Progenitor cell of endocrine pancreas (in vitro differentiated cells): ENCODE measurements around the gene KCNK17. TPM values are rescaled to one million over a fixed set of nuclear protein-coding genes. Genes with fewer than 3 reads are reported as not detected.

Experiments
- DNase-seq: peaks from one replicate; pipeline ENCODE4 v3.0.0; 2021; ENCODE audit warnings: low spot score; ENCODE audit not compliant: unreplicated experiment
- H3K27ac Mint-ChIP-seq: 2 replicates; pipeline ENCODE4 v1.8.0; 2021; ENCODE audit warnings: mild to moderate bottlenecking, moderate library complexity, mixed read lengths
- H3K27me3 Mint-ChIP-seq: 2 replicates; pipeline ENCODE4 v1.8.0; 2021; ENCODE audit warnings: mixed read lengths
- H3K36me3 Mint-ChIP-seq: 2 replicates; pipeline ENCODE4 v1.8.0; 2022; ENCODE audit warnings: mixed read lengths; ENCODE audit not compliant: insufficient read depth
- H3K4me1 Mint-ChIP-seq: 2 replicates; pipeline ENCODE4 v1.8.0; 2021; ENCODE audit warnings: low read depth, mixed read lengths
- H3K4me3 Mint-ChIP-seq: 2 replicates; pipeline ENCODE4 v1.8.0; 2021; ENCODE audit warnings: low read depth, mild to moderate bottlenecking, moderate library complexity, mixed read lengths
- H3K9me3 Mint-ChIP-seq: 2 replicates; pipeline ENCODE4 v1.8.0; 2021; ENCODE audit warnings: low read depth, mixed read lengths
- long read RNA-seq: library from polyadenylated mRNA; unstranded; transcript quantifications from one replicate; pipeline ENCODE4 v2.0.0, GENCODE V29; 2020
- total RNA-seq: library from RNA; stranded (reverse); gene quantifications from 2 replicates; pipeline ENCODE4 v1.2.1, GENCODE V29; 2021
- TF ChIP-seq, protein P1 (sequence below): fragments of 200-600 bp; sonication (generic); IDR thresholded peaks from one replicate; pipeline ENCODE4 v1.5.0; 2021; ENCODE audit warnings: antibody characterized with exemption, mild to moderate bottlenecking; ENCODE audit not compliant: unreplicated experiment

KCNK17 gene, protein sequence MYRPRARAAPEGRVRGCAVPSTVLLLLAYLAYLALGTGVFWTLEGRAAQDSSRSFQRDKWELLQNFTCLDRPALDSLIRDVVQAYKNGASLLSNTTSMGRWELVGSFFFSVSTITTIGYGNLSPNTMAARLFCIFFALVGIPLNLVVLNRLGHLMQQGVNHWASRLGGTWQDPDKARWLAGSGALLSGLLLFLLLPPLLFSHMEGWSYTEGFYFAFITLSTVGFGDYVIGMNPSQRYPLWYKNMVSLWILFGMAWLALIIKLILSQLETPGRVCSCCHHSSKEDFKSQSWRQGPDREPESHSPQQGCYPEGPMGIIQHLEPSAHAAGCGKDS
- 11.2 and 11.6 TPM in 2 replicates for total RNA-seq
- long read RNA-seq, transcript KCNK17-201 (5 exons, 1,658 nt) = major isoform, 11 of 13 reads
- long read RNA-seq, partial matches to known transcripts = 0 of 13 reads
- long read RNA-seq, other reads (novel, unspliced or antisense) = 2 of 13 reads

DNA sequence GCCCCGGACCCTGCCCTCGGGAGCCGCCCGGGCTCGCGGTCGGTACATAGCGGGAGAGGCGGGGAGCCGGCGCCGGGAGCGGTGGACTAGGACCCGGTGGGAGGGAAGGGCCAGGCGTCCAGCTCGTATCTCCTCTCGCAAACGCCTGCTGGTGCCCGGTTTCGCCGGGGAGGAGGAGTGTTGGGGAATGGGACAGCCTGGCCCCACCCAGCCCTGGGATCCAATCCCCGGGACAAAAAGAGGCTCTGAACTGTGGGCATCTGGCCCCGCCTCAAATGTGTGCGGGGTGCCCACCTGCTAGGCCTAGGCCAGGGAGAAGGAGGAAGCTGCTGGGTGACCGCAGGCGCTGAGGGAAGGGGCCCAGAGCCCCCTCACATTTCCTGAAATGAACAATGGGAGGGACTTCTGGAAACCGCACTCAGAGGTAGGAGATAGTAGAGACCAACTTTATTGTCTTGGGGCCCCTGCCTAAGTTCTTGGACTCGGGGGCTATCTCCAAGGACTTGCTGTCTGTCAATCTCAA, at the start of gene KCNK17:
Gene KCNK17, minus strand, starts transcription at position 147 of the 523 bp plus-strand sequence. Its CDS starts 99 bp downstream, at position 48.
- H3K36me3 Mint-ChIP-seq = no peaks in the 10 kb centered on the region
- TF ChIP-seq, protein P1, sequence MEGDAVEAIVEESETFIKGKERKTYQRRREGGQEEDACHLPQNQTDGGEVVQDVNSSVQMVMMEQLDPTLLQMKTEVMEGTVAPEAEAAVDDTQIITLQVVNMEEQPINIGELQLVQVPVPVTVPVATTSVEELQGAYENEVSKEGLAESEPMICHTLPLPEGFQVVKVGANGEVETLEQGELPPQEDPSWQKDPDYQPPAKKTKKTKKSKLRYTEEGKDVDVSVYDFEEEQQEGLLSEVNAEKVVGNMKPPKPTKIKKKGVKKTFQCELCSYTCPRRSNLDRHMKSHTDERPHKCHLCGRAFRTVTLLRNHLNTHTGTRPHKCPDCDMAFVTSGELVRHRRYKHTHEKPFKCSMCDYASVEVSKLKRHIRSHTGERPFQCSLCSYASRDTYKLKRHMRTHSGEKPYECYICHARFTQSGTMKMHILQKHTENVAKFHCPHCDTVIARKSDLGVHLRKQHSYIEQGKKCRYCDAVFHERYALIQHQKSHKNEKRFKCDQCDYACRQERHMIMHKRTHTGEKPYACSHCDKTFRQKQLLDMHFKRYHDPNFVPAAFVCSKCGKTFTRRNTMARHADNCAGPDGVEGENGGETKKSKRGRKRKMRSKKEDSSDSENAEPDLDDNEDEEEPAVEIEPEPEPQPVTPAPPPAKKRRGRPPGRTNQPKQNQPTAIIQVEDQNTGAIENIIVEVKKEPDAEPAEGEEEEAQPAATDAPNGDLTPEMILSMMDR = no peak
- no peak for DNase-seq

DNA sequence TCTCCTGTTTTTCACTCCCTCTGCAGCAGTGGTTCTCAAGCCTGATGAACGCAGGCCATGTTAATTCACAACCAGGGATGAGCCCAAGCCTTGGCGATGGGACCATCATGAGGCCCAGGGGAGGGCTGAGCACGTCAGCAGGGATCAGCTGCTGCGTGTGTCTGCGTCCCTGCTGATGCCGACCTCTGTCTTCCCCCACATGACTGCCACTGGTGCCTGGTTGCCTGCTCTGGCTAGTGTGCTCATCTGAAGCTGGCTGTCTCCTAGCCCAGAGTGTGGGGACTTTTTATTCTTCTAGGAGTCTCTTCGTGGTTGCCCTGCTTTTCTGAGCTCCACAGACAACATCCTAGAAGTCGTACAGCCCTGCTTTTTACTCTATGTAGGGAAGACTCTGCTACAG, 49.1 kb upstream of the KCNK17 start:
- H3K27ac Mint-ChIP-seq = no peak overlapping the region
- H3K4me1 Mint-ChIP-seq = no peaks in the 10 kb centered on the region
- no peak for DNase-seq
- no peak overlapping the region for H3K4me3 Mint-ChIP-seq
- TF ChIP-seq, protein P1 = no peak
- peaks cover 9% of the 10 kb centered on the region for H3K27me3 Mint-ChIP-seq
- no peaks in the 10 kb centered on the region for H3K9me3 Mint-ChIP-seq
- H3K36me3 Mint-ChIP-seq = no peaks in the 10 kb centered on the region

More for the DNA sequence above, at the start of gene KCNK17:
- no peak within 1 kb of the TSS for H3K27ac Mint-ChIP-seq
- peak within 1 kb of the TSS; percentile 69 for H3K4me3 Mint-ChIP-seq
- H3K9me3 Mint-ChIP-seq = no peaks in the 10 kb centered on the region
- H3K4me1 Mint-ChIP-seq = no peaks in the 10 kb centered on the region
- H3K27me3 Mint-ChIP-seq = peaks cover 81% of the 10 kb centered on the region

DNA sequence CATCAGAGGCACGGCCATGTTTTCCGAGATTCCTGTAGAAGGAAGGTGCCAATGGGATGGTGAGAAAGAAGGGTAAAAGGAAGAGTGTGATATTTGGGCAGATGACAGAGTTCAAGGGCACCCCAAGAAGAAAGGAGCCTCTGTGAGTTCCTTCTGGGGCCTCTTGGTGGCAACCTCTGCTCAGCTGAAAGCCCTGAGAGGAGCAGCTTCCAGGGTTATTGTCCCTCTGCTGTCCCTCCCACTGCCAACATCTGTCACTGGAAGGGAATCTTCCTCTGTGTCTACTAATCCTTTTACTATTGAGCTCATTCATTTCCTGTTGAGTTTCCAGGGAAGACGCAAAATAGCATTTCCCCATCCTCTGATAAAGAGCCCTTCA, 48.3 kb upstream of the KCNK17 start:
- Mint-ChIP-seq H3K27ac (no peak overlapping the region), H3K36me3 (no peaks in the 10 kb centered on the region), H3K4me3 (no peak overlapping the region), H3K27me3 (peaks cover 9% of the 10 kb centered on the region), H3K4me1 (no peaks in the 10 kb centered on the region), H3K9me3 (no peaks in the 10 kb centered on the region)
- TF ChIP-seq, protein P1 = no peak
- DNase-seq = no peak

DNA sequence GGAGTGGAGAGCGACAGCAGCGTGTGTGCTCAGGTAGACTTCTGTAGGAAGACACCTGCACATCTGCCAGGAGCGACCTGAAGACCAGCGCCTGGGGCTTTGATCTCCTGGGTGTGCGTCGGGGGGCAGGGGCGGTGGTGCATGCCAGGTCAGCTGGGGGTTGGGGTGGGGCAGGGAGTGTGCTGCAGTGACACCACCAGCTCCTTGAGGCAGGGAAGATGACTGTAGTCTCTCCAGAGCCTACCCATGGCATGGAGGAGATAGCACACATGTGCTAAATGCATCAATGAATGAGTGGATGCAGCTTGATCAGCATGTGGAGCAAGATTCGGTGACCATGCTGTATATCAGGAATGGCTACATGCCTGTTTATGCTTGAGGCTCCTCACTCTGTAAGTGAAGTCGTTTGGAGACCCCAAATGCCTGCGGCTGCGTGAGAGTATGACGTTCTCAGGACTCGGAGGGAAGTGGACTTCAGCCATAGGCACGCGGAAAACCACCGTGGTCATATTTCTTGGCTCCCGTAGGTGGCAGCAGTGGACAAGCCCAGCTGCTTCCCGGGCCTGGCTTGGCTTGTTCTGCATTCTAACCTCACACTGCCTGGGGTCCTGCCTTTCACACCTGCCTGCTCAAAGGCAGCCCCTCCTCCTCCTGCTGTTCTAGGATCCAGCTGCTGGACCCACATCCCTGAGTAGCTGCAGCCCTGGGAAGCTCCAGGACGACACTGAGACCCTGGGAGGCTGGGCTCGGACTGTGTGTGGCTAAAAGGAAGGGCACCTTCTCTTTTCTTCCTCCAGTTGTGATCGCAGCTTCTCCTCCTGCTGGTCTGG, 47.7 kb upstream of the KCNK17 start:
- Mint-ChIP-seq H3K9me3 (no peaks in the 10 kb centered on the region), H3K27me3 (peaks cover 8% of the 10 kb centered on the region), H3K36me3 (no peaks in the 10 kb centered on the region), H3K4me1 (no peaks in the 10 kb centered on the region), H3K27ac (peak overlapping the region; percentile 78), H3K4me3 (no peak overlapping the region)
- peak; percentile 62 for DNase-seq
- TF ChIP-seq, protein P1 = peak; percentile 82

DNA sequence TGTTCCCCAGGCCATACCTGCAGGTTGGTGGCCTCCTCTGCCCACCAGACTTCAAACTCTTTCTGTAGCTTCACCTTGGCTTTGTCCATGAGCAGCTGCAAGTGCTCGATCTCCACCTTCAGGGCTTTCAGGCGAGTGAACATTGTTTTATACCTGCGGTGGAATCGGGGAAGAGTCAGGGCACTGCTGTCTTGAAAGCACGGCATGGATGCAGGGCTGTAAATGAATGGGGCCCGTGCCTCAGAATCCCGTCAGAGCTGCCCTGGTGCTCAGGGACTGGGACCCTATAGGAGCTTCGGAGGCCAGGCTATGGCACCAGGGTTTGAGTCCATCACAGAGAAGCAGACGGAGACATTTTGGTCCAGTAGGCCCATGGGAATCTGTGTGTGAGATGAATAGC, 46.2 kb upstream of the KCNK17 start:
- Mint-ChIP-seq H3K4me3 (no peak overlapping the region), H3K9me3 (no peaks in the 10 kb centered on the region), H3K27ac (no peak overlapping the region), H3K36me3 (no peaks in the 10 kb centered on the region), H3K27me3 (no peaks in the 10 kb centered on the region), H3K4me1 (no peaks in the 10 kb centered on the region)
- TF ChIP-seq, protein P1 = no peak
- no peak for DNase-seq
